K562 (cell line): ENCODE measurements around the gene ENO2. TPM values are rescaled to one million over a fixed set of nuclear protein-coding genes. Genes with fewer than 3 reads are reported as not detected.

Experiments used
- ATAC-seq: fragments of 200-7000 bp; cut with Tn5 transposase; 3 replicates; pipeline ENCODE4 v1.9.1; 2020; ENCODE audit warnings: moderate library complexity
- BruUV-seq: library from RNA; stranded (reverse); fragments of 400-500 nt; replicated peaks from 2 replicates; lab custom pipeline; 2021; lab: Mats Ljungman, UMichigan
- CTCF ChIA-PET: fragments of 300-600 bp; formaldehyde crosslinking; extraction: SDS; loops from one replicate; lab custom pipeline; 2021; ENCODE audit warnings: low intra/inter-chr PET ratio; lab: Yijun Ruan, JAX
- POLR2A ChIA-PET: fragments of 300-600, 350-650 bp; sonication (Branson Sonifier 250); formaldehyde crosslinking; extraction: SDS; loops from one replicate; lab custom pipeline; 2021; ENCODE audit warnings: antibody characterized with exemption, inconsistent platforms; lab: Yijun Ruan, JAX
- DNase-seq, 4 experiments: peaks; one replicate each; pipeline versions ENCODE4 v3.0.0 to v3.0.0-alpha.2; 2011 to 2018; ENCODE audit warnings: low spot score in 3 of 4, mixed read lengths in 3 of 4; ENCODE audit errors: extremely low read depth in 1 of 4
- FAIRE-seq: peaks from 2 replicates; lab custom pipeline; 2011; peaks lifted over from hg19 to GRCh38; lab: Jason Lieb, UNC
- H2AFZ ChIP-seq: 2 replicates; pipeline ENCODE4 v1.6.0; 2011; ENCODE audit warnings: low read depth, low read length, control low read depth, inconsistent platforms
- H3K27ac ChIP-seq: fragments of 200-600 bp; 3 replicates; pipeline ENCODE4 v1.8.0; 2011; ENCODE audit warnings: low read depth, mild to moderate bottlenecking, control low read depth, inconsistent platforms, low read length, moderate library complexity, mixed read lengths; ENCODE audit errors: extremely low read depth
- H3K27me3 ChIP-seq, 2 experiments: fragments of 300-600 bp in 1 of 2; 2 replicates in 1 of 2; 3 replicates in 1 of 2; pipeline versions ENCODE4 v1.6.0 to v1.8.0; 2011; ENCODE audit warnings: inconsistent platforms in 2 of 2, low read length in 2 of 2, mild to moderate bottlenecking in 1 of 2, mixed read lengths in 1 of 2, moderate library complexity in 1 of 2; ENCODE audit not compliant: control insufficient read depth in 2 of 2, insufficient read depth in 2 of 2
- H3K36me3 ChIP-seq: fragments of 300-600 bp; 3 replicates; pipeline ENCODE4 v1.8.0; 2011; ENCODE audit warnings: mild to moderate bottlenecking, low read length, inconsistent platforms; ENCODE audit not compliant: control insufficient read depth, insufficient read depth
- H3K4me1 ChIP-seq, 2 experiments: fragments of 200-600 bp in 1 of 2; replicated peaks in 1 of 2; 2 replicates in 1 of 2; 3 replicates in 1 of 2; pipeline versions ENCODE4 v1.5.1 to v1.8.0; 2011; ENCODE audit warnings: inconsistent platforms in 2 of 2, low read length in 2 of 2, mild to moderate bottlenecking in 1 of 2, mixed read lengths in 1 of 2, moderate library complexity in 1 of 2; ENCODE audit not compliant: control insufficient read depth in 2 of 2, insufficient read depth in 2 of 2
- H3K4me2 ChIP-seq: 2 replicates; pipeline ENCODE4 v1.6.1; 2011; ENCODE audit warnings: low read length, control low read depth, inconsistent platforms, mixed read lengths; ENCODE audit not compliant: insufficient read depth
- H3K4me3 ChIP-seq: fragments of 200-600 bp; sonication (generic), shearing (Covaris generic); 2 replicates; pipeline ENCODE4 v1.5.1; 2016; ENCODE audit warnings: control low read depth, inconsistent platforms
- H3K79me2 ChIP-seq: fragments of 200-600 bp; 3 replicates; pipeline ENCODE4 v1.8.0; 2011; ENCODE audit warnings: low read length, inconsistent platforms; ENCODE audit not compliant: control insufficient read depth, insufficient read depth
- H3K9ac ChIP-seq, 2 experiments: 2 replicates each; pipeline versions ENCODE4 v1.6.0 to v1.6.1; 2011; ENCODE audit warnings: low read depth in 2 of 2, low read length in 2 of 2, control low read depth in 1 of 2, inconsistent platforms in 1 of 2, mild to moderate bottlenecking in 1 of 2, mixed read lengths in 1 of 2; ENCODE audit not compliant: insufficient read depth in 1 of 2
- H3K9me1 ChIP-seq: one replicate; pipeline ENCODE4 v1.6.0; 2011; ENCODE audit warnings: inconsistent platforms, mild to moderate bottlenecking, low read length, moderate library complexity; ENCODE audit not compliant: control insufficient read depth, insufficient read depth
- H3K9me3 ChIP-seq: replicated peaks from 2 replicates; pipeline ENCODE4 v1.5.1; 2011; ENCODE audit warnings: low read depth, low read length, inconsistent platforms; ENCODE audit not compliant: control insufficient read depth, insufficient read depth
- H4K20me1 ChIP-seq: replicated peaks from 2 replicates; pipeline ENCODE4 v1.6.1; 2011; ENCODE audit warnings: low read length, inconsistent platforms, mixed read lengths; ENCODE audit not compliant: control insufficient read depth, insufficient read depth
- HMBOX1 ChIP-seq: sonication (generic); IDR thresholded peaks from 2 replicates; pipeline ENCODE4 v1.6.1; 2016
- KHSRP ChIP-seq: fragments of 450-650 bp; IDR thresholded peaks from 2 replicates; pipeline ENCODE4 v1.6.1; 2017
- MEF2D ChIP-seq: conservative IDR thresholded peaks from 2 replicates; pipeline ENCODE4 v1.6.1; 2016; ENCODE audit warnings: low read depth, missing genetic modification characterization, missing compliant biosample characterization
- RBFOX2 ChIP-seq: fragments of 200-400 bp; formaldehyde crosslinking; IDR thresholded peaks from 2 replicates; pipeline ENCODE4 v1.6.1; 2017; ENCODE audit warnings: low read depth, mild to moderate bottlenecking, low read length, moderate library complexity
- RHOXF2B ChIP-seq: fragments of 250-450 bp; sonication (Bioruptor Pico); conservative IDR thresholded peaks from 2 replicates; pipeline ENCODE4 v1.5.1; 2021
- WGBS: fragments of 100-300 bp; shearing (Covaris generic); methylation state at CpG from one replicate; pipeline ENCODE4 v1.1.6; 2016; ENCODE audit warnings: low coverage, mixed read lengths; ENCODE audit not compliant: insufficient coverage; ENCODE audit errors: missing lambda C conversion rate; 5-methylcytosine and 5-hydroxymethylcytosine counted together
- in situ Hi-C: fragments of 300-500 bp; cut with MboI; formaldehyde crosslinking; loops from 4 replicates; pipeline ENCODE4 v1.15.0; 2018; ENCODE audit warnings: inconsistent platforms, mixed read lengths
- intact Hi-C: fragments of 100-400 bp; cut with micrococcal nuclease; formaldehyde crosslinking; loops from 2 replicates; pipeline ENCODE4 v1.14.2; 2022
- polyA plus RNA-seq, 8 experiments: library from polyadenylated mRNA; depleted of rRNA in 4 of 8; stranded (reverse) in 5 of 8; unstranded in 3 of 8; fragments of >200 nt; fragmentation: Nextera tagmentation in 2 of 8; fragmentation: Illumina TruSeq in 1 of 8; extraction: Ambion mirVana in 2 of 8; extraction: Trizol in 1 of 8; gene quantifications; 2 replicates each; pipeline versions ENCODE4 v1.2.1 to v1.2.3, GENCODE V29; 2011 to 2014; ENCODE audit warnings: inconsistent platforms in 1 of 8, missing spikeins in 1 of 8
- total RNA-seq, 7 experiments: library from RNA; depleted of rRNA in 6 of 7; stranded (reverse); fragments of >200 nt in 6 of 7; fragmentation: Illumina TruSeq in 2 of 7; extraction: Trizol in 2 of 7; gene quantifications; 2 replicates each; pipeline versions ENCODE4 v1.2.1 to v1.2.3, GENCODE V29; 2011 to 2021; ENCODE audit warnings: low replicate concordance in 1 of 7
- TF ChIP-seq, protein P1 (sequence below): sonication (generic); formaldehyde crosslinking; IDR thresholded peaks from 2 replicates; pipeline ENCODE4 v1.5.0; 2020; ENCODE audit warnings: missing genetic modification reagents

ENO2 gene
- total and polyA plus RNA-seq, 9 of the 15 experiments (the other 6 are each of a cell fraction or from before 2014, with no cell fraction given): 10.9 to 43.3 (median 21.0) TPM

- DNase-seq: no peak
- Histone ChIP-seq H3K9me1 (no peaks in the 10 kb centered on the region), H4K20me1 (no peaks in the 10 kb centered on the region), H3K4me3 (no peak overlapping the region), H3K27me3 (no peaks in the 10 kb centered on the region), H2AFZ (no peak overlapping the region), H3K4me2 (no peak overlapping the region), H3K9ac (peak overlapping the region; percentile 79 to 99; a peak in 3 of 4 replicates), H3K4me1 (peaks cover 40 to 47% of the 10 kb centered on the region in 2 experiments), H3K9me3 (no peaks in the 10 kb centered on the region), H3K36me3 (peaks cover 58% of the 10 kb centered on the region), H3K27ac (peak overlapping the region; percentile 99; the same call in 2 of the 3 replicates), H3K79me2 (peaks cover 57% of the 10 kb centered on the region)
- POLR2A ChIA-PET: interaction anchor here (0.8 to 3.0 kb wide), 3 partner anchors 21 to 71 kb away, joined by 3 to 10 read pairs (median 5); partner anchors contain the start of genes C12orf57 and RNU7-1
- FAIRE-seq: no peak
- no TSS peak for BruUV-seq
- 90% methylated on average over 7 of the region's 10 CpGs for WGBS
- CTCF ChIA-PET: no interaction called here
- in situ Hi-C loops (no loop called here), intact Hi-C loops (loop anchor here (10.0 kb wide), 1 partner anchor 217 kb away; the partner anchor contains the start of gene PEX5)
- ATAC-seq: no peak
- TF ChIP-seq KHSRP (no peak), HMBOX1 (no peak), RHOXF2B (CRISPR knock-in tag) (no peak), RBFOX2 (0 out of 2 replicates have a peak, but pooled peaks have one; percentile 30), MEF2D (no peak)
- TF ChIP-seq, protein P1, sequence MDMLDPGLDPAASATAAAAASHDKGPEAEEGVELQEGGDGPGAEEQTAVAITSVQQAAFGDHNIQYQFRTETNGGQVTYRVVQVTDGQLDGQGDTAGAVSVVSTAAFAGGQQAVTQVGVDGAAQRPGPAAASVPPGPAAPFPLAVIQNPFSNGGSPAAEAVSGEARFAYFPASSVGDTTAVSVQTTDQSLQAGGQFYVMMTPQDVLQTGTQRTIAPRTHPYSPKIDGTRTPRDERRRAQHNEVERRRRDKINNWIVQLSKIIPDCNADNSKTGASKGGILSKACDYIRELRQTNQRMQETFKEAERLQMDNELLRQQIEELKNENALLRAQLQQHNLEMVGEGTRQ (CRISPR knock-in tag): no peak
Observed at GRCh38 chr12:6967651-6968100, 53.3 kb downstream of the ENO2 start.
